Erythroblast (primary cell): Measurements from ENCODE around the gene HOXC13.

ENCODE experiments used
- GATA1 ChIP-seq: IDR thresholded peaks from 2 replicates; pipeline ENCODE4 v1.6.1; 2011; ENCODE audit warnings: low read depth, mild to moderate bottlenecking, control low read depth, low read length, moderate library complexity
- POLR2A ChIP-seq: IDR thresholded peaks from 2 replicates; pipeline ENCODE4 v1.6.1; 2011; ENCODE audit warnings: mild to moderate bottlenecking, low read length

DNA sequence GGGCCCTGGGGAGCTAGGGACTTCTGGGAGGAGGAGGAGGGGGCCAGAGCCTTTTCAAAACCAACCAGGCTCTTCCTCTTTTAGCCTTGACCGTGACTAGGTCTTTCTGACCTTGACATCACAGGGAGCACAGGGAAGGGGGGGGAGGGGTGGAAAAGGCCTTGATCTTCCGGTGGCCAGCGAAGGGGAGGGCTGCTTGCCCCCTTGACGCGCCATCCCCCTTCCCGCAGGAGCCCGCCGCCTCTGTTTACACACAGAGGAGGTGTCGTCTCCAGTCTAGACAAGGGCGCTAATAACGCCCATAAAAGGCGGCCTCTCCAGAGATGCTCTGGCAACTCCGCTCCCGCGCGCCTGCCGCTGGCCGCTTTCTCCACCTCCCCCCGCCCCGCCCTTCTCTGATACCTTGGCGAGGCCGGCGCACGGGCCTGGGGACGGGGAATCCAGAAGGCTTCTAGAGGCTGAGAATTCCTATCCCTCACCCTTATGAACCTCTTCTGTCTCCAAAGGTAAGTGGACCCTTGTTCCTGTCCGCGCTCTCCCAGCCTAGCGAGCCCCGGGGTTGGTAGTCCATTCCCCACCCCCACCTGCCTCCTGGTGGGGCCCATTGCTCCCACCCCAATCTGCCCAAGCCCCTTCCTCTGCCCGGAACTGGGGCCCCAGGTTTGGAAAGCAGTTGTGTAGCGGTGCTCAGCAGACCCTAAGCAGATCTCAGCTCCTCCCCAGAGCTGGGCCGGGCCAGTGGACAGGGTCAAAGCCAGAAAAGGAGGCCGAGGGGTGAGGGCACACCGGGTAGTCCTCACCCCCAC, 11.2 kb downstream of the HOXC13 start:
- no peak for TF ChIP-seq POLR2A
- TF ChIP-seq GATA1 = no peak
